Astrocyte (in vitro differentiated cells and primary cell): Measurements from ENCODE around the gene OR5B3. TPM values are rescaled to one million over a fixed set of nuclear protein-coding genes. Genes with fewer than 3 reads are reported as not detected.
A peak's percentile ranks its signal among the peaks of the same experiment; 100 is the strongest.

Experiments used
- DNase-seq: peaks from one replicate; pipeline ENCODE4 v3.0.0-alpha.2; 2010; ENCODE audit warnings: low read depth
- FAIRE-seq: peaks from 2 replicates; lab custom pipeline; 2011; peaks lifted over from hg19 to GRCh38; lab: Jason Lieb, UNC
- H2AFZ ChIP-seq: 2 replicates; pipeline ENCODE4 v1.6.0; 2012; ENCODE audit warnings: low read depth, low read length, inconsistent platforms
- H3K27ac ChIP-seq: 2 replicates; pipeline ENCODE4 v1.5.1; 2011; ENCODE audit warnings: low read depth, low read length, inconsistent platforms
- H3K27me3 ChIP-seq: 2 replicates; pipeline ENCODE4 v1.6.0; 2011; ENCODE audit warnings: low read length, inconsistent platforms; ENCODE audit not compliant: insufficient read depth
- H3K36me3 ChIP-seq: 2 replicates; pipeline ENCODE4 v1.5.1; 2011; ENCODE audit warnings: low read length, inconsistent platforms; ENCODE audit not compliant: insufficient read depth
- H3K4me1 ChIP-seq: 2 replicates; pipeline ENCODE4 v1.5.1; 2011; ENCODE audit warnings: low read length, inconsistent platforms; ENCODE audit not compliant: insufficient read depth
- H3K4me2 ChIP-seq: 2 replicates; pipeline ENCODE4 v1.6.0; 2012; ENCODE audit warnings: low read length, inconsistent platforms
- H3K4me3 ChIP-seq: 2 replicates; pipeline ENCODE4 v1.5.1; 2011; ENCODE audit warnings: low read depth, mild to moderate bottlenecking, low read length, inconsistent platforms; ENCODE audit not compliant: insufficient read depth
- H3K79me2 ChIP-seq: 2 replicates; pipeline ENCODE4 v1.6.0; 2012; ENCODE audit warnings: mild to moderate bottlenecking, low read length, inconsistent platforms; ENCODE audit not compliant: insufficient read depth
- H3K9ac ChIP-seq: 2 replicates; pipeline ENCODE4 v1.6.0; 2012; ENCODE audit warnings: mild to moderate bottlenecking, low read length, inconsistent platforms
- H3K9me3 ChIP-seq: 2 replicates; pipeline ENCODE4 v1.5.1; 2012; ENCODE audit warnings: low read depth, mild to moderate bottlenecking, low read length, inconsistent platforms; ENCODE audit not compliant: insufficient read depth
- H4K20me1 ChIP-seq: 2 replicates; pipeline ENCODE4 v1.6.0; 2012; ENCODE audit warnings: low read length, inconsistent platforms; ENCODE audit not compliant: insufficient read depth
- H3K27ac Mint-ChIP-seq: one replicate; pipeline ENCODE4 v1.8.0; 2021; ENCODE audit warnings: mild to moderate bottlenecking, mixed read lengths; ENCODE audit not compliant: unreplicated experiment
- H3K27me3 Mint-ChIP-seq: one replicate; pipeline ENCODE4 v1.8.0; 2021; ENCODE audit warnings: low read depth, mixed read lengths; ENCODE audit not compliant: unreplicated experiment
- H3K36me3 Mint-ChIP-seq: one replicate; pipeline ENCODE4 v1.8.0; 2021; ENCODE audit warnings: low read depth, mixed read lengths; ENCODE audit not compliant: unreplicated experiment
- H3K4me1 Mint-ChIP-seq: one replicate; pipeline ENCODE4 v1.8.0; 2021; ENCODE audit warnings: low read depth, mixed read lengths; ENCODE audit not compliant: unreplicated experiment
- H3K4me3 Mint-ChIP-seq: one replicate; pipeline ENCODE4 v1.8.0; 2021; ENCODE audit warnings: mild to moderate bottlenecking, moderate library complexity, mixed read lengths; ENCODE audit not compliant: unreplicated experiment
- H3K9me3 Mint-ChIP-seq: one replicate; pipeline ENCODE4 v1.8.0; 2021; ENCODE audit warnings: mild to moderate bottlenecking, mixed read lengths; ENCODE audit not compliant: unreplicated experiment
- EZH2 ChIP-seq: IDR thresholded peaks from 2 replicates; pipeline ENCODE4 v1.6.1; 2012; ENCODE audit warnings: mild to moderate bottlenecking, low read length, inconsistent platforms; ENCODE audit not compliant: insufficient read depth
- total RNA-seq: library from RNA; stranded (reverse); gene quantifications from 2 replicates; pipeline ENCODE4 v1.2.1, GENCODE V29; 2021
- TF ChIP-seq, protein P1 (sequence below): IDR thresholded peaks from 2 replicates; pipeline ENCODE4 v1.5.1; 2011; ENCODE audit warnings: low read depth, mild to moderate bottlenecking, inconsistent platforms, low read length, moderate library complexity; ENCODE audit not compliant: insufficient read depth

OR5B3 gene
- total RNA-seq, 1 donor from 2014 or later, result not detected

DNA sequence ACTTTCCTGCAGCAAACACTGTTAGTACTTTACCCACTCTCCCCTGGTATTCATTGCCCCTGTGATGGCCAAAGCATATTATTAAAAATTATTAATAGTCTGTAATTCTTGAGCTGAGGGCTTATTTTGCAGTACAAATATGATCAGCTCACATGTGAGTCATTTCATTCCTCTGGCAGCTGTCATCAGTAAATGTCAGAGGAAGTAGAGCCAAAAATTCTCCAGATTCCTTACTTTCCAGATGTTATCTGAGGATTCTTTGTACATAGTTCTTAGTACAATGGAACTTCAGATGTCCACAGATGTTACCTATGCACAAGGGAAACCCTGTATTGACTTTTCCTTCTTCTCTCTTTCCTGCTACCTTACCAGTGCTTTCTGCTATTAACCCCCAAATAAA is 12.5 kb downstream of the OR5B3 start:
- Mint-ChIP-seq H3K9me3 (peaks cover 12% of the 10 kb centered on the region), H3K27ac (peak overlapping the region; percentile 82), H3K4me3 (peak overlapping the region; percentile 8), H3K36me3 (no peaks in the 10 kb centered on the region), H3K27me3 (no peaks in the 10 kb centered on the region), H3K4me1 (peaks cover 30% of the 10 kb centered on the region)
- Histone ChIP-seq H3K4me1 (peaks cover 10% of the 10 kb centered on the region), H3K4me2 (peak overlapping the region; percentile 33), H3K79me2 (no peaks in the 10 kb centered on the region), H4K20me1 (no peaks in the 10 kb centered on the region), H3K36me3 (no peaks in the 10 kb centered on the region), H3K27ac (peak overlapping the region; percentile 28), H2AFZ (no peak overlapping the region), H3K27me3 (no peaks in the 10 kb centered on the region), H3K9me3 (peaks cover 4% of the 10 kb centered on the region), H3K4me3 (no peak overlapping the region), H3K9ac (no peak overlapping the region)
- peak; percentile 80 for DNase-seq
- TF ChIP-seq EZH2, result no peak
- TF ChIP-seq, protein P1, sequence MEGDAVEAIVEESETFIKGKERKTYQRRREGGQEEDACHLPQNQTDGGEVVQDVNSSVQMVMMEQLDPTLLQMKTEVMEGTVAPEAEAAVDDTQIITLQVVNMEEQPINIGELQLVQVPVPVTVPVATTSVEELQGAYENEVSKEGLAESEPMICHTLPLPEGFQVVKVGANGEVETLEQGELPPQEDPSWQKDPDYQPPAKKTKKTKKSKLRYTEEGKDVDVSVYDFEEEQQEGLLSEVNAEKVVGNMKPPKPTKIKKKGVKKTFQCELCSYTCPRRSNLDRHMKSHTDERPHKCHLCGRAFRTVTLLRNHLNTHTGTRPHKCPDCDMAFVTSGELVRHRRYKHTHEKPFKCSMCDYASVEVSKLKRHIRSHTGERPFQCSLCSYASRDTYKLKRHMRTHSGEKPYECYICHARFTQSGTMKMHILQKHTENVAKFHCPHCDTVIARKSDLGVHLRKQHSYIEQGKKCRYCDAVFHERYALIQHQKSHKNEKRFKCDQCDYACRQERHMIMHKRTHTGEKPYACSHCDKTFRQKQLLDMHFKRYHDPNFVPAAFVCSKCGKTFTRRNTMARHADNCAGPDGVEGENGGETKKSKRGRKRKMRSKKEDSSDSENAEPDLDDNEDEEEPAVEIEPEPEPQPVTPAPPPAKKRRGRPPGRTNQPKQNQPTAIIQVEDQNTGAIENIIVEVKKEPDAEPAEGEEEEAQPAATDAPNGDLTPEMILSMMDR, result no peak
- peak; percentile 50 for FAIRE-seq

DNA sequence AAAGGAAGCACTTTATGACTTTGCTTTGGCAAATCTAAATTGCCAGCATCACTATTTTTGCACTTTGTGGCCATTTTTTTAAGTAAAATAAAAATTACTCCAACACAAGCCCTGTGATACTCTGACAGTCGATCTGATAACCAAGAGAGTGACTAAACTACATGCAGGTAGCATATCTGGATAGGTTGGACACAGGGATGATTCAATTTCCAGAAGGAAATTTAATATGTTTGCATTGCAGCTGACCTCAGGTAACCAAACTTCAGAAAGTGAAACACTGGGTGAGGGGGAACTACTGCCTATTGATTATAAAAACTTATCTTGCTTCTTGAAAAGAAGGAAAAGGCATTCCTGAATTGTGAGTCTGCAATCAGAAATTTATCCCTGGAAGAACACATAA is 13.9 kb downstream of the OR5B3 start:
- no peak overlapping the region for H3K27ac Mint-ChIP-seq
- Histone ChIP-seq H3K9me3 (peaks cover 4% of the 10 kb centered on the region), H3K27me3 (no peaks in the 10 kb centered on the region), H3K4me1 (peaks cover 10% of the 10 kb centered on the region), H3K36me3 (no peaks in the 10 kb centered on the region), H3K4me3 (no peak overlapping the region), H2AFZ (no peak overlapping the region), H3K9ac (no peak overlapping the region), H3K4me2 (peak overlapping the region; percentile 39), H3K79me2 (no peaks in the 10 kb centered on the region), H4K20me1 (no peaks in the 10 kb centered on the region), H3K27ac (peak overlapping the region; percentile 7)
- H3K27me3 Mint-ChIP-seq, result no peaks in the 10 kb centered on the region
- peaks cover 30% of the 10 kb centered on the region for H3K4me1 Mint-ChIP-seq
- TF ChIP-seq, protein P1, result no peak
- no peak for TF ChIP-seq EZH2
- H3K4me3 Mint-ChIP-seq, result no peak overlapping the region
- peaks cover 12% of the 10 kb centered on the region for H3K9me3 Mint-ChIP-seq
- DNase-seq (no peak), FAIRE-seq (no peak)
- no peaks in the 10 kb centered on the region for H3K36me3 Mint-ChIP-seq

GRCh38 chr11:58391879-58392278 is 14.8 kb downstream of the OR5B3 start:
- H3K4me3 ChIP-seq, result no peak overlapping the region
- no peak overlapping the region for H3K9ac ChIP-seq
- H3K4me2 ChIP-seq, result no peak overlapping the region
- FAIRE-seq (no peak), DNase-seq (peak; percentile 12)
- Mint-ChIP-seq H3K36me3 (no peaks in the 10 kb centered on the region), H3K9me3 (peaks cover 12% of the 10 kb centered on the region), H3K27me3 (no peaks in the 10 kb centered on the region), H3K27ac (no peak overlapping the region), H3K4me1 (peaks cover 30% of the 10 kb centered on the region), H3K4me3 (no peak overlapping the region)
- H3K9me3 ChIP-seq, result peaks cover 4% of the 10 kb centered on the region
- H3K79me2 ChIP-seq, result no peaks in the 10 kb centered on the region
- H3K36me3 ChIP-seq, result no peaks in the 10 kb centered on the region
- no peaks in the 10 kb centered on the region for H3K27me3 ChIP-seq
- peaks cover 10% of the 10 kb centered on the region for H3K4me1 ChIP-seq
- no peak overlapping the region for H3K27ac ChIP-seq
- no peak overlapping the region for H2AFZ ChIP-seq
- no peaks in the 10 kb centered on the region for H4K20me1 ChIP-seq
- TF ChIP-seq EZH2, result no peak
- TF ChIP-seq, protein P1, result no peak
